ENCODE data around the gene PRKCE. TPM values are rescaled to one million over a fixed set of nuclear protein-coding genes. Genes with fewer than 3 reads are reported as not detected.
A peak's percentile ranks its signal among the peaks of the same experiment; 100 is the strongest.

The PRKCE gene
- total RNA-seq, 4 donors from 2014 or later: 5.9 to 21.2 (median 18.5) TPM

GRCh38 chr2:46130511-46130910 lies 479.0 kb downstream of the PRKCE start:
- Histone ChIP-seq H3K27me3 (no peaks in the 10 kb centered on the region), H3K9me3 (no peaks in the 10 kb centered on the region), H3K4me3 (no peak overlapping the region), H3K27ac (no peak overlapping the region), H3K36me3 (no peaks in the 10 kb centered on the region), H3K4me1 (peaks cover 0 to 14% (median 11%) of the 10 kb centered on the region in 3 donors)
- ATAC-seq: no peak
- WGBS, 2 donors (ENCODE audit: low coverage in 1 of 2): 88 to 94% methylated on average over 3 to 4 of the region's 4 CpGs
- TF ChIP-seq CTCF (IDR thresholded peaks at IDR 0.05) (no peak), POLR2A (IDR thresholded peaks at IDR 0.05) (no peak), POLR2AphosphoS5 (IDR thresholded peaks at IDR 0.05) (no peak)

GRCh38 chr2:46132996-46133395 lies 481.5 kb downstream of the PRKCE start:
- H3K27ac ChIP-seq: no peak overlapping the region
- no peaks in the 10 kb centered on the region for H3K9me3 ChIP-seq
- no peak overlapping the region for H3K4me3 ChIP-seq
- H3K27me3 ChIP-seq: no peaks in the 10 kb centered on the region
- ATAC-seq: no peak
- TF ChIP-seq POLR2AphosphoS5 (IDR thresholded peaks at IDR 0.05) (no peak), EP300 (IDR thresholded peaks at IDR 0.05) (no peak), CTCF (IDR thresholded peaks at IDR 0.05) (no peak), POLR2A (IDR thresholded peaks at IDR 0.05) (no peak)
- peaks cover 0 to 23% (median 11%) of the 10 kb centered on the region in 3 donors for H3K4me1 ChIP-seq
- 93% methylated on average over 5 of the region's 8 CpGs; no CpG with 5 or more reads in 1 of the 2 donors for WGBS, 2 donors (ENCODE audit: low coverage in 1 of 2)
- H3K36me3 ChIP-seq: no peaks in the 10 kb centered on the region

- H3K36me3 ChIP-seq: no peaks in the 10 kb centered on the region
- WGBS, 2 donors (ENCODE audit: low coverage in 1 of 2): 33 to 49% methylated on average over 7 to 8 of the region's 8 CpGs
- H3K27ac ChIP-seq: peak overlapping the region in 3 of 4 donors; percentile 40 to 45 (median 44)
- ATAC-seq: peak; percentile 64
- H3K4me1 ChIP-seq: peaks cover 0 to 23% (median 11%) of the 10 kb centered on the region in 3 donors
- no peak for TF ChIP-seq POLR2A (IDR thresholded peaks at IDR 0.05)
- no peak for TF ChIP-seq POLR2AphosphoS5 (IDR thresholded peaks at IDR 0.05)
- no peak for TF ChIP-seq EP300 (IDR thresholded peaks at IDR 0.05)
- no peak overlapping the region for H3K4me3 ChIP-seq
- H3K27me3 ChIP-seq: no peaks in the 10 kb centered on the region
- H3K9me3 ChIP-seq: no peaks in the 10 kb centered on the region
These were observed 483.2 kb downstream of the PRKCE start for GRCh38 chr2:46134531-46135227.

GRCh38 chr2:46135228-46135855 lies 483.9 kb downstream of the PRKCE start:
- H3K9me3 ChIP-seq: no peaks in the 10 kb centered on the region
- H3K27ac ChIP-seq: peak overlapping the region in 3 of 4 donors; percentile 40 to 45 (median 44)
- no peaks in the 10 kb centered on the region for H3K36me3 ChIP-seq
- no peak overlapping the region for H3K4me3 ChIP-seq
- H3K4me1 ChIP-seq: peaks cover 0 to 23% (median 11%) of the 10 kb centered on the region in 3 donors
- TF ChIP-seq EP300 (IDR thresholded peaks at IDR 0.05) (no peak), POLR2A (IDR thresholded peaks at IDR 0.05) (no peak), CTCF (IDR thresholded peaks at IDR 0.05) (no peak), POLR2AphosphoS5 (IDR thresholded peaks at IDR 0.05) (no peak)
- WGBS, 2 donors (ENCODE audit: low coverage in 1 of 2): 57 to 68% methylated on average over 1 to 4 of the region's 4 CpGs
- no peak for ATAC-seq
- H3K27me3 ChIP-seq: no peaks in the 10 kb centered on the region

- no peak for TF ChIP-seq CTCF (IDR thresholded peaks at IDR 0.05)
- TF ChIP-seq POLR2AphosphoS5 (IDR thresholded peaks at IDR 0.05): no peak
- TF ChIP-seq POLR2A (IDR thresholded peaks at IDR 0.05): no peak
- no peak for TF ChIP-seq EP300 (IDR thresholded peaks at IDR 0.05)
- Histone ChIP-seq H3K4me1 (peaks cover 0 to 23% (median 11%) of the 10 kb centered on the region in 3 donors), H3K9me3 (no peaks in the 10 kb centered on the region), H3K4me3 (no peak overlapping the region), H3K27ac (peak overlapping the region in 3 of 4 donors; percentile 18 to 35 (median 21)), H3K27me3 (no peaks in the 10 kb centered on the region), H3K36me3 (no peaks in the 10 kb centered on the region)
- 58 to 82% methylated on average over 6 of the region's 6 CpGs for WGBS, 2 donors (ENCODE audit: low coverage in 1 of 2)
- ATAC-seq: peak; percentile 61
These were observed 484.5 kb downstream of the PRKCE start for GRCh38 chr2:46135958-46136357.
